HG02840 (cell line): ENCODE measurements around the gene ADNP2.
"Not testable (repeated sequence)": the region's sequence is repeated elsewhere in the genome, so short reads cannot be mapped to it uniquely, and the experiment has no call there.

Experiments
- ATAC-seq: cut with Tn5 transposase; IDR thresholded peaks from one replicate; pipeline ENCODE4 v1.9.1; 2021; ENCODE audit warnings: mild to moderate bottlenecking, moderate library complexity, moderate number of reproducible peaks; ENCODE audit not compliant: unreplicated experiment, low FRiP score

ADNP2 gene

GRCh38 chr18:80140455-80140985, 31.5 kb downstream of the ADNP2 start:
- ATAC-seq = no peak

DNA sequence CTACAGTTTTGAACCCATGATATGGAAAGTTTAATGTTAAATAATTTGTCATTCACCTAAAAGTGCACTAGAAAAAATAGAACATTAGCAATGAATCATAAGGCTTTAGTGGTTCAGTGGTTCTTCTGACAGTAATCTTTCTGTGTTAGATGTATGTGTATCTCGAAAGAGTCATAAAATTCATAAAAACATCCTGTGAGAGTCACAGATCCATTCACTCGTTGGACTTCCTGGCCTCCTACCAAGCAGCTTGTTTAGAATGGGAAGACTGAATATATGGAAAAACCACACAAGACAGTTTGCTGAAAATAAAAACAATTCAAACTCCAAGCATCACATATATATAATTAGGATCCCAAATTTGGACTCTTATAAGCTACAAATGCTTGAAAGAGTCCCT, 34.8 kb downstream of the ADNP2 start:
- no peak for ATAC-seq

DNA sequence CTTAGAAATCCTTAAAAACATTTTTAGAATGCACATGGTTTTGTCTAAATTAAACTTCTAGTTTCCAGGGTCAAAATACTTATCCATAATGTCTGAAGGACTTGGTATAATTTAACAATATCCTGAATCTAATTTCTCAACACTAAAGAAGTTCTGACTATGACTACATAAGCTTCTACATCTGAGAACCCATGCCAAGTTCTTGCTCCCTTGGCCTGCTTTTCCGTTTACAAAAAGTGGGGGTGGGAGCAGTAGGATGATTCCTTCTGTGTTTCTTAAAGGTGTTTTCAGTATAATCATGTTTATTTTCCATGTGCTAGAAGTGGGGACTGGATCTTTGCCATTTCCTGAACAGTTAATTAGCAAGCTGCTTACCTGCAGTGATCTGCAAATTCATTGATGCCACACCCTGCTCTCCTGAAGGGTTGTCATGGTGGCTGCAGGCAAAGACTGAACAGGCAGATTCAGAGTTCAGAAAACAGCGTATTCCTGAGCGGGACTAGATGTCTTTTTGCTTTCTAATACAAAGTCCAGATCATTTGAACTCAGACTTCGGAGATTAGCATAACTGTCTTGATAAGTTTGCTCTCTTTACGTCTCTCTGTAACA, 36.2 kb downstream of the ADNP2 start:
- no peak for ATAC-seq

DNA sequence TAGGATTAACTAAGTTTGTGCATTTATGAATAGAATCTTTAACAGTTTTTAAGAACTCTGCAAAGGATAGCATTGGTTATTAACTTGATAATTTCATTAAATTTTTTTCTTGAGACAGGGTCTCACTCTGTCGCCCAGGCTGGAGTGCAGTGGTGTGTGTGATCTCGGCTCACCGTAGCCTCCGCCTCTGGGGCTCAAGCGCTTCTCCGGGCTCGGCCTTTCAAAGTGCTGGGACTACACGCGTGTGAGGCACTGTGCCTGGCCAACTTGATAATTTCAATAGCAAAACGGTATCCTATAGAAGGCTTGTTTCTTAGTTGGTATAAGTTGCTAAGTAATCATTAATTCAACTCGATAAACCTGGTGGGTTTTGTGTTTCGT, 38.0 kb downstream of the ADNP2 start:
- no peak for ATAC-seq

GRCh38 chr18:80147418-80148325, 38.6 kb downstream of the ADNP2 start:
- ATAC-seq = peak; percentile 86

GRCh38 chr18:80148326-80149199, 39.5 kb downstream of the ADNP2 start:
- no peak for ATAC-seq

DNA sequence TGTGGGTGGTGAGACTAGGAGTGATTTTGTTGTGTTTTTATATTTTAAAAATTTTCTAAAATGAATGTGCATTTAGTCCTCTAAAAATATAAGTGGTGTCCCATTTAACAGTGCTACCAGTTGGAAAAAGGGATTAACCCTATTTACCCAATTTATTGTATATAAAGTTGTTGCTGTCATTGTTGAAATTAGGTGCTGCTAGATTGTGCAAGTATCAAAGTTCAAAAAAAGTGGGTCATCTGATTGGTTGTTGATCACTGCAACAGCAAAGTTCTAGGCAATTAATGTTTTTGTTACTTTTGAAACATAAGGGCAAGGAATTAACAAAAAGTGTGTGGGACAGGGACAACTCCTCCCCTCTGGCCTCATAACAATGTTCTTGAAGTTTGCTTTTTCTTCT, 40.6 kb downstream of the ADNP2 start:
- ATAC-seq = no peak

- no peak for ATAC-seq
Measured at GRCh38 chr18:80154293-80154692, 45.2 kb downstream of the ADNP2 start.

DNA sequence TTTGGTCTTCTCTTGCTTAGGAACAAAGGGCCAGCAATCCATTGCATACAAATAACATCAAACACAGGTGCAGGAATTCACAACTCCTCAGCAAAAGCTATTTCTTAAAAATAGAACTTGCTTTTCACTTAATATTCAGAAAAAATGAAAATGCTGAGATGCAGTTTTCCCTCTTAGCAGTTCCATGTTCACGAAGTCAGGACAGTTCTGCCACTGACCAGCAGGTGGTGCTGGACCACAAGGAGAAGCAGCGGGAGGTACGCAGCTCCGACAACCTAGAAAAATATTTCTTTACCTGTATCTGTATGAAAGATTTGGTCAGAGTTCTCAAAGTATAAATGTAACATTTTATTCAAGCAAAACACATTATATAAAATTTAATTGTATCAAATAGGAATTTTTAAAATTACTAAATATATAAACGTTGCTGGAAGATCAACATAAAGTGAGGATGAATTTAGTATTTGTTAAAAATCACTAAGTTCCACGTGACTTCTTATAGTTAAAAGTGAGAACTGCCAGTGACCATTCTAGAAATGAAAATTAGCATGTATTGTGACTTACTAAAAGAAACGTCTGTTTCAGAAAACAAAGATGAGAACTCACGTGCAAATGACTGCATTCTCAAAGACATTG, 48.8 kb downstream of the ADNP2 start:
- ATAC-seq = no peak

- no peak for ATAC-seq
Measured at GRCh38 chr18:80158365-80158764, 49.3 kb downstream of the ADNP2 start.

DNA sequence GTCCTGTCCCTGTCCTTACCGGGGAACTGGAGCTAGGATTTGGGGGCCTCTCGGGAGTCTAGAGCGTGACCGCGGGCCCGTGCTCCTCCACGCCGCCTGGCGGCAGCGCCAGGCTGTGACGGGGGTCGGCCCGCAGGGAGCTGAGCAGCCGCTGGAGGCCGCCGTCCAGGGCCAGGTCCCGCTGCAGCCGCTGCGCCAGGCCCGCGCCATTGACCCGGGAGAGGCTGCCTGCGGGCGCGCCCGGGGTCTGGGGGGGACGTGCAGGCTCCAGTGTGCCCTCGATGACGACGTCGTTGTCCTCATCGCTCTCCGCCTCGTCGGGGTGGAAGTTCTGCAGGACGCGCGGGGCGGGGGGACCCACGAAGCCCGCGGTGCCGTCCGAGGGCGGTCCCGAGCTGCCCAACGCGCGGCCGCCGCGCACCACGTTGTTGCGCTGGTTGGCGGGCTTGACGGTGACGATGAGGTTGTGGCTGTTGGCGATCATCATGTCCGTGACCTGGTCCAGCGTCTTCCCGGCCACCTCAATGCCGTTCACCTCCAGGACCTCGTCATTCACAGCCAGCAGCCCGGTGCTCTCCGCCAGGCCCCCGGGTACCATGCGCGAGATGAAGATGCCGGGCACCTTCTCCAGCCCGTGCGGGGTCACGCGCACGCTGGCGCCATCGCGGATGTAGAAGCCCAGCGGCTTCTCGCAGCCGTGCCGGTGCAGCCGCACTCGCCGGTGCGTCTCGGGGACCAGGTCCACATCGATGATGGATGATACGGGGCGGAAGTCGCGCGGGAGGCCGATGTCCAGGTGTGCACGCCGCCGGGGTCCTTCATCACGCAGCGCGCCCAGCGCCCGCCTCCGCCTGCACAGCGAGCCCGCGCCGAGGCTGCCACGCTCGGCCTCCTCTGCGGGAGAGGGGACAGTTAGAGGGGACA, 50.9 kb downstream of the ADNP2 start:
- no peak for ATAC-seq

GRCh38 chr18:80161781-80162417, 52.8 kb downstream of the ADNP2 start:
- no peak for ATAC-seq

- ATAC-seq = no peak
Measured at GRCh38 chr18:80163183-80163582, 54.1 kb downstream of the ADNP2 start.

- ATAC-seq = not testable (repeated sequence)
Measured at GRCh38 chr18:80164727-80165355, 55.8 kb downstream of the ADNP2 start.

DNA sequence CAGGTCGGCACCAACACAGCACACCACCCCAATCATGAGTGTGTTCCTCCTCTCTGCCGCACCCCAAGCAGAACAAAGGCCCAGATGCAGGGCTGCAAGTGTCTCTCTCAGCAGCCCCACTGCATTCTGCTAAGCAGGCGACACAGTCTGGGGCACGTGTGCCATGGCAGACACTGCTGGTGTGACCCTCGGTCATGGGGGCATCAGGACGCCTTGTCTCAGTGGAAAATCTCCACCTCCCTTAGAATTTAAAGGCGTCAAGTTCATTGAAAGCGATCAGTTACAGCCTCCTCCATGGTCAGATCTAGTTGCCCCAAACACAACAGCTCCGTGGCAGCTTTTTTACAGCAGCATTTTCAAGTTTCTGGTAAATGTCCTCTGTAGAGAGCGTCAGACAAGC, 57.2 kb downstream of the ADNP2 start:
- no peak for ATAC-seq

DNA sequence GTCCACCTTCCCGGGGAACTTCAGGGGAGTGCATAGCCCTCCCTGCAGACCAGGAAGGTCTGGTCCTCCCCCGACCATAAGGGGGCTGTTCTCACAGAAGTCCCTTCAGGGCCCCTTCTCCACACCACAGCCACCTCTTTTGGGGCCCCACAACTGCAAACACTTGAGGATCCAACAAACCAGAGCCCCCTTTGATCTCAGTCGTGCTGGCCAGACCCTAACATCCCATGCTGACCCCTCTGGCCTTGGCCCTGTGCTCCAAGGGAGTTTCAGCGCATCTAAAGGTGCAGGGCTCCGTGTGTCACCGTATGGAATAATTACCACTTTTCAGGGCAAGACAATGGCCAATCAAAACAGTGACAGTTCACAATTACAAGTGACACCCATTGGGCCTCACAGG, 57.7 kb downstream of the ADNP2 start:
- ATAC-seq = no peak

DNA sequence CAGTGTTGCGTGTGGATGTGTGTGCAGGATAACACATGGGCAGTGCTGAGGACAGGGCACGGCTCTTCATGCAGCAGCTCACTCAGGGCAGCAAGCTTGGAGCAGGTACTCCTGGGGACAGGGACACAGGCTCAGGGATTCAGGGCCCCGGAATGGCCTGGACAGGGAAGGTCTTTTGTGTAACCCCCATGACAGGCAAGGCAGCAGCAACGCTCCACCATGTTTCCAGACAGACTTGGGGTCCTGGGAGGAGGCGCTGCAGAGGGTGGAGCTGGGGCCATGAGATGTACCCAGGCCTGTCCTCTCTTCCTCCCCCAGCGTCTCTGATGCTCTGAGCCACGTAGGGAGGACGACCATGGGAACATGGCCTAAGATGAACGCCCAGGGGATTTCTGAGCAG, 58.3 kb downstream of the ADNP2 start:
- ATAC-seq = no peak

DNA sequence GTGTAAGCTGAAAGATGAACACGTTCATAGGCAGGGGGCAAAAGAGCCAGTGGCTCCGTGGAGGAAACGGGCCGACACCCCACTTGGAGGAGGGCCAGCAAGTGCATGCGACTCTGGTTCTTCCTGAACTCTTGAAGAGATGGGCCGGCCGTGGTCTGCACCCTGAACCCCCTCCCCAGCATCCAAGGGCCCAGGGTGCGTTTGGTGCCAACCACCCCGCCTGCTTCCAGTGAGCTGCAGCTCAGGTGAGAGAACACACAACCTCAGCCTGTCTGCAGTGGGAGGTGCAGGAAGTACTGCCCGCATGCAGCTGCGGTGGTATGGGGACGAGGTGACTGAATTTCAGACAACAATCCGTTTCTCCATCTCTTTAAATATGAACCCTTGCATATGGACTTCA, 58.9 kb downstream of the ADNP2 start:
- ATAC-seq = no peak
